ENCODE results near the gene LMCD1. TPM values are rescaled to one million over a fixed set of nuclear protein-coding genes. Genes with fewer than 3 reads are reported as not detected.

Gene LMCD1
- total RNA-seq, 1 donor from 2014 or later: 9.5 TPM

DNA sequence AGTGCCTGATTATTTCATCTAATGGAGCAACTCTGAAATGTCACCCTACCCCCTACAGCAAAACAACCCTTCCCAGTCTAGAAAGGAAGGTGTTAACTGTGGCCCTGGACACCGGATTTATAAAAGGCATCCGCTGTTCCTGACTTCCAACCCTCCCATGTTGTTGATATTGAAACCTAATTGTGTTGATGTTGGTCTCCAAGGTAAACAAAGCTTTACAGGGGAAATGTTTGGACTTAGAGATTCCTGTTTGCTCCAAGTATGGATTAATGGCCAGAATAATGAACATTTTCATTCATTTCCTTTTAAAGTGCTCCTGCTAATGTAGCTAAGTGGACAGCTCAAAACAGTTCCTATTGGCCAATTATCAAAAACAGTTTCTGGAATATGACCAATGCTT, 19.4 kb upstream of the LMCD1 start:
- Mint-ChIP-seq H3K4me3 (ENCODE audit: unreplicated experiment) (no peak overlapping the region), H3K9me3 (ENCODE audit: unreplicated experiment) (no peaks in the 10 kb centered on the region), H3K4me1 (ENCODE audit: unreplicated experiment) (peaks cover 4% of the 10 kb centered on the region), H3K27me3 (ENCODE audit: unreplicated experiment) (no peaks in the 10 kb centered on the region), H3K27ac (ENCODE audit: unreplicated experiment) (no peak overlapping the region), H3K36me3 (ENCODE audit: low read depth, unreplicated experiment) (no peaks in the 10 kb centered on the region)
- TF ChIP-seq, protein P1, sequence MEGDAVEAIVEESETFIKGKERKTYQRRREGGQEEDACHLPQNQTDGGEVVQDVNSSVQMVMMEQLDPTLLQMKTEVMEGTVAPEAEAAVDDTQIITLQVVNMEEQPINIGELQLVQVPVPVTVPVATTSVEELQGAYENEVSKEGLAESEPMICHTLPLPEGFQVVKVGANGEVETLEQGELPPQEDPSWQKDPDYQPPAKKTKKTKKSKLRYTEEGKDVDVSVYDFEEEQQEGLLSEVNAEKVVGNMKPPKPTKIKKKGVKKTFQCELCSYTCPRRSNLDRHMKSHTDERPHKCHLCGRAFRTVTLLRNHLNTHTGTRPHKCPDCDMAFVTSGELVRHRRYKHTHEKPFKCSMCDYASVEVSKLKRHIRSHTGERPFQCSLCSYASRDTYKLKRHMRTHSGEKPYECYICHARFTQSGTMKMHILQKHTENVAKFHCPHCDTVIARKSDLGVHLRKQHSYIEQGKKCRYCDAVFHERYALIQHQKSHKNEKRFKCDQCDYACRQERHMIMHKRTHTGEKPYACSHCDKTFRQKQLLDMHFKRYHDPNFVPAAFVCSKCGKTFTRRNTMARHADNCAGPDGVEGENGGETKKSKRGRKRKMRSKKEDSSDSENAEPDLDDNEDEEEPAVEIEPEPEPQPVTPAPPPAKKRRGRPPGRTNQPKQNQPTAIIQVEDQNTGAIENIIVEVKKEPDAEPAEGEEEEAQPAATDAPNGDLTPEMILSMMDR (IDR thresholded peaks at IDR 0.05; ENCODE audit: unreplicated experiment): no peak
- DNase-seq (ENCODE audit: low spot score): no peak

DNA sequence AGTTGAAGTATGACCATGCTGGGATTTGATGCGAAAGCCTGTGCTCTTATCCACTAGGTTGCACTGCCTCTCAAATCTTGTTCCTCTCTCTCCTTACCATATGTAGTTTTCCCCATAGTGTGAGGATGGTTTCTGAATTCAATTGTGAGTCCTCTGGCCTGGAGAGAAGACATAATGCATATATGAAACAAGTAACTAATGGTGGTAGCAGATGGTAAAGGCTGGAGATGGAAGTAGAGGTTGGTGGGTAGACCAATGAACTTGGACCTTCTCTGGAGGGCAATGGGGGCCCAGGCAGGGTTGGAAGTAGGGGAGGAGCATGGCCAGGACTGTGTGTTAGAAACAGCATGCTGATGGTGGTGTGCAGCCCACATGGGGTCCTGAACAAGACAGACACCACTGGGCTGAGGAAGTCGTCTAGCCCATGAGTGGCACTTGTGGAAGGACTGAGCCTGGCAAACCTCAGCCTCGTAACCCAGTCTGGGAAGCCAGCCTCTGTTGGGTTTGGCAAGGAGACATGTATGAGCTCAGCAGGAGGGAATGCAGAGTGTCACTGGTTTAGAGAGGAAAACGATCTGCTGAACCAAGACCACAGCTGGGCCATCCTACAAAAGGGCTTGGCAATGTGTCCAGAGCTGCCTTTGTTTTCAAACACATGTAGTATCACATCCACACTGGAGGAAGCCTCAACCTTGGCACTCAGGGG, 18.5 kb upstream of the LMCD1 start:
- Mint-ChIP-seq H3K36me3 (ENCODE audit: low read depth, unreplicated experiment) (no peaks in the 10 kb centered on the region), H3K27me3 (ENCODE audit: unreplicated experiment) (no peaks in the 10 kb centered on the region), H3K4me3 (ENCODE audit: unreplicated experiment) (no peak overlapping the region), H3K9me3 (ENCODE audit: unreplicated experiment) (no peaks in the 10 kb centered on the region), H3K27ac (ENCODE audit: unreplicated experiment) (no peak overlapping the region), H3K4me1 (ENCODE audit: unreplicated experiment) (peaks cover 4% of the 10 kb centered on the region)
- DNase-seq (ENCODE audit: low spot score): no peak
- TF ChIP-seq, protein P1 (IDR thresholded peaks at IDR 0.05; ENCODE audit: unreplicated experiment): no peak

DNA sequence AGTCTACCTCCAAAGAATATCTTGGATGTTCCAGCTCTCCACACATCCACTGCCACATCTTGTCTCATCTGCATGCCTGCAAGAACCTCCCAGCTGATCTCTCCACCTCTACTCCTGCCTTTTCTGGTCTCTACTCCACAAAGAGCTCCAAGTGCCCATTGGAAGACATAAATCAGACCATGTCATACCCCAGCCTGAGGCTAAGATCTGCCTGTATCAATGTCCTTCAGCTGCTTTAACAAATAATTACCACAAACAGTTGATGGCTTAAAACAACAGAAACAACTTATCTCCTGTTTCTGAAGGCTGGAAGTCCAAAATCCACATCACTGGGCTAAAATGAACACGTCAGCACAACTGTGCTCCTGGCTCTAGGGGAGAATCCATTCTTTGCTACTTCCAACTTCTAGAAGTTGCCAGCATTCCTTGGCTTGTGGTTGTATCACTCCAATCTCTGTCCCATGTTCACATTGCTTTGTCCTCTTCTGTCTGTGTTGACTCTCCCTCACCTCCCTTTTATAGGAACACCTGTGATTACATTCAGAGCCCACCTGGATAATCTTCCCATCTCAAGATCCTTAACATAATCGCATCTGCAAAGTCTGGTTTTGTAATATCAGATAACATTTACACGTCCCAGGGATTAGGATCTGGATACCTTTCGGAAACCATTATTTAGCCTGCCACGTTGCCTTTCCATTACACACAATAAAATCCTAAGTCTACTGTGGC, 17.0 kb upstream of the LMCD1 start:
- no peak overlapping the region for H3K4me3 Mint-ChIP-seq (ENCODE audit: unreplicated experiment)
- H3K36me3 Mint-ChIP-seq (ENCODE audit: low read depth, unreplicated experiment): no peaks in the 10 kb centered on the region
- no peak overlapping the region for H3K27ac Mint-ChIP-seq (ENCODE audit: unreplicated experiment)
- no peaks in the 10 kb centered on the region for H3K9me3 Mint-ChIP-seq (ENCODE audit: unreplicated experiment)
- no peaks in the 10 kb centered on the region for H3K27me3 Mint-ChIP-seq (ENCODE audit: unreplicated experiment)
- TF ChIP-seq, protein P1 (IDR thresholded peaks at IDR 0.05; ENCODE audit: unreplicated experiment): no peak
- DNase-seq (ENCODE audit: low spot score): no peak
- peaks cover 5% of the 10 kb centered on the region for H3K4me1 Mint-ChIP-seq (ENCODE audit: unreplicated experiment)

DNA sequence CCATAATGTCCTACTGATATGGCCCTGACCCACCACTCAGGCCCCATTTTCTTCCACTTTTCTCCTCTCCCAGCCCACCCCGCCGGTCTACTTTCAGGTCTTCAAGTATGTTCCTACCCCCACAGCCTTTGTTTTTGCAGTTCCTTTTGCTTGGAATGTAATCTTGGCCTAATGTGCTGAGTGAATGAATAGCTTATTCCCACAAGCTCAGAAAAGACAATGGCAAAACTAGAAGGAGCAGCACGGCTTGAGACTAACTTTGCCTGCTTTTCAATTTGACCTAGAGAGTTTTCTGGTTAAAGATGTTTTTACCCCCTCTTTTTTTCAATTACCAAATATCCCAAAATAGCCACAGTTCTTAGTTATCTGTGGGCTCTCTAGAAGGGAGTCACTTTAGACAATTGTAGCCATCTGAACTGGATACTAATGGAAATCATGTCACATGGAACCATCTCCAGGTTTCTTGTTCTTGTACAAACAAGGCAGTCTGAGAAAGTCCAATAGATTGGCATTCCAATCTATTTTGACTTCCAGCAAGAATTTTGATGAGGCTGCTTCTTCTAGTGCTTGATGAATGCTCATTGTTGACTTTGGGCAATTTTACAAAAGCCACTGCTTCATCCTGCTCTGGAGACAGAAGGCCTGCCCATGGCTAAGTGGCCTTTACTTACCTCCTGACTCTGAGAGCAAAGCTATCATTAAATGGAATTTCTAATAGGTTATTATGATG, 16.3 kb upstream of the LMCD1 start:
- H3K9me3 Mint-ChIP-seq (ENCODE audit: unreplicated experiment): no peaks in the 10 kb centered on the region
- TF ChIP-seq, protein P1 (IDR thresholded peaks at IDR 0.05; ENCODE audit: unreplicated experiment): no peak
- no peaks in the 10 kb centered on the region for H3K27me3 Mint-ChIP-seq (ENCODE audit: unreplicated experiment)
- H3K27ac Mint-ChIP-seq (ENCODE audit: unreplicated experiment): no peak overlapping the region
- no peak overlapping the region for H3K4me3 Mint-ChIP-seq (ENCODE audit: unreplicated experiment)
- peaks cover 7% of the 10 kb centered on the region for H3K4me1 Mint-ChIP-seq (ENCODE audit: unreplicated experiment)
- no peaks in the 10 kb centered on the region for H3K36me3 Mint-ChIP-seq (ENCODE audit: low read depth, unreplicated experiment)
- no peak for DNase-seq (ENCODE audit: low spot score)

All from endothelial cell (in vitro differentiated cells).